Measurements from ENCODE around the gene PITHD1.
"Not testable (repeated sequence)": the region's sequence is repeated elsewhere in the genome, so short reads cannot be mapped to it uniquely, and the experiment has no call there.

The PITHD1 gene

GRCh38 chr1:23825762-23826522 lies 47.7 kb downstream of the PITHD1 start:
- DNase-seq (ENCODE audit: low read depth): no peak

- not testable (repeated sequence) for DNase-seq (ENCODE audit: low read depth)
Observed at GRCh38 chr1:23826590-23826989, 48.4 kb downstream of the PITHD1 start.

GRCh38 chr1:23827717-23828116 lies 49.5 kb downstream of the PITHD1 start:
- DNase-seq (ENCODE audit: low read depth): no peak

- DNase-seq (ENCODE audit: low read depth): not testable (repeated sequence)
Observed at GRCh38 chr1:23834156-23834555, 55.9 kb downstream of the PITHD1 start.

- DNase-seq (ENCODE audit: low read depth): no peak
Observed at GRCh38 chr1:23836037-23836436, 57.8 kb downstream of the PITHD1 start.
